Trophoblast cell (in vitro differentiated cells and primary cell): ENCODE results near the gene VWA8.

ENCODE experiments used
- DNase-seq, 2 donors: peaks; one replicate each; pipeline ENCODE4 v3.0.0-alpha.2; 2016
- H2AFZ ChIP-seq: 2 replicates; pipeline ENCODE4 v1.6.1; 2013; ENCODE audit warnings: low read length, moderate library complexity, mild to moderate bottlenecking; ENCODE audit not compliant: insufficient read depth, poor library complexity
- H2AK5ac ChIP-seq: 2 replicates; pipeline ENCODE4 v1.6.1; 2013; ENCODE audit warnings: mild to moderate bottlenecking, low read length
- H2BK120ac ChIP-seq: 2 replicates; pipeline ENCODE4 v1.6.1; 2013; ENCODE audit warnings: low read length, mild to moderate bottlenecking, moderate library complexity; ENCODE audit not compliant: insufficient read depth, poor library complexity
- H2BK12ac ChIP-seq: 2 replicates; pipeline ENCODE4 v1.6.1; 2013; ENCODE audit warnings: mild to moderate bottlenecking, low read length, moderate library complexity
- H2BK5ac ChIP-seq: 2 replicates; pipeline ENCODE4 v1.6.1; 2013; ENCODE audit warnings: low read length, low read depth, moderate library complexity, mild to moderate bottlenecking; ENCODE audit not compliant: poor library complexity
- H3K14ac ChIP-seq: 2 replicates; pipeline ENCODE4 v1.6.1; 2013; ENCODE audit warnings: mild to moderate bottlenecking, low read length
- H3K18ac ChIP-seq: 2 replicates; pipeline ENCODE4 v1.6.1; 2013; ENCODE audit warnings: mild to moderate bottlenecking, low read length
- H3K23ac ChIP-seq: 2 replicates; pipeline ENCODE4 v1.6.1; 2013; ENCODE audit warnings: low read length
- H3K27ac ChIP-seq: 2 replicates; pipeline ENCODE4 v1.5.1; 2013; ENCODE audit warnings: low read depth, mild to moderate bottlenecking, inconsistent platforms, low read length, moderate library complexity
- H3K27me3 ChIP-seq: 2 replicates; pipeline ENCODE4 v1.6.1; 2013; ENCODE audit warnings: inconsistent platforms, mild to moderate bottlenecking, low read length, moderate library complexity; ENCODE audit not compliant: insufficient read depth
- H3K36me3 ChIP-seq, 2 experiments: 1 replicate in 1 of 2; 2 replicates in 1 of 2; pipeline ENCODE4 v1.6.1; 2013; ENCODE audit warnings: low read length in 2 of 2, mild to moderate bottlenecking in 2 of 2, moderate library complexity in 1 of 2; ENCODE audit not compliant: insufficient read depth in 2 of 2, control insufficient read depth in 1 of 2
- H3K4ac ChIP-seq: 2 replicates; pipeline ENCODE4 v1.6.1; 2013; ENCODE audit warnings: low read depth, mild to moderate bottlenecking, low read length, moderate library complexity
- H3K4me1 ChIP-seq, 2 experiments: 1 replicate in 1 of 2; 2 replicates in 1 of 2; pipeline ENCODE4 v1.6.1; 2013; ENCODE audit warnings: low read length in 2 of 2, mild to moderate bottlenecking in 2 of 2, moderate library complexity in 1 of 2; ENCODE audit not compliant: insufficient read depth in 2 of 2, control insufficient read depth in 1 of 2
- H3K4me2 ChIP-seq: 2 replicates; pipeline ENCODE4 v1.6.1; 2013; ENCODE audit warnings: inconsistent platforms, mild to moderate bottlenecking, low read length, moderate library complexity
- H3K4me3 ChIP-seq: 2 replicates; pipeline ENCODE4 v1.5.1; 2013; ENCODE audit warnings: mild to moderate bottlenecking, low read depth, low read length, inconsistent platforms
- H3K79me1 ChIP-seq: one replicate; pipeline ENCODE4 v1.6.1; 2013; ENCODE audit warnings: low read length
- H3K79me2 ChIP-seq: 2 replicates; pipeline ENCODE4 v1.6.1; 2013; ENCODE audit warnings: low read length, mild to moderate bottlenecking; ENCODE audit not compliant: control insufficient read depth, insufficient read depth, poor library complexity
- H3K9ac ChIP-seq: 2 replicates; pipeline ENCODE4 v1.6.1; 2013; ENCODE audit warnings: mild to moderate bottlenecking, low read length
- H3K9me3 ChIP-seq: 2 replicates; pipeline ENCODE4 v1.6.1; 2013; ENCODE audit warnings: low read depth, mild to moderate bottlenecking, control low read depth, inconsistent platforms, low read length; ENCODE audit not compliant: insufficient read depth
- H4K12ac ChIP-seq: 2 replicates; pipeline ENCODE4 v1.6.1; 2013; ENCODE audit warnings: low read depth, mild to moderate bottlenecking, low read length, moderate library complexity
- H4K8ac ChIP-seq: 2 replicates; pipeline ENCODE4 v1.6.1; 2013; ENCODE audit warnings: low read depth, mild to moderate bottlenecking, low read length, moderate library complexity
- H4K91ac ChIP-seq: one replicate; pipeline ENCODE4 v1.6.1; 2013; ENCODE audit warnings: low read depth, mild to moderate bottlenecking, low read length, moderate library complexity
- WGBS: extraction: QIAGEN DNeasy Blood & Tissue Kit; methylation state at CpG from one replicate; pipeline ENCODE4 v1.1.7; 2013; ENCODE audit warnings: missing lambda C conversion rate; ENCODE audit not compliant: insufficient read length, insufficient coverage; ENCODE audit errors: extremely low coverage; 5-methylcytosine and 5-hydroxymethylcytosine counted together

Gene VWA8

DNA sequence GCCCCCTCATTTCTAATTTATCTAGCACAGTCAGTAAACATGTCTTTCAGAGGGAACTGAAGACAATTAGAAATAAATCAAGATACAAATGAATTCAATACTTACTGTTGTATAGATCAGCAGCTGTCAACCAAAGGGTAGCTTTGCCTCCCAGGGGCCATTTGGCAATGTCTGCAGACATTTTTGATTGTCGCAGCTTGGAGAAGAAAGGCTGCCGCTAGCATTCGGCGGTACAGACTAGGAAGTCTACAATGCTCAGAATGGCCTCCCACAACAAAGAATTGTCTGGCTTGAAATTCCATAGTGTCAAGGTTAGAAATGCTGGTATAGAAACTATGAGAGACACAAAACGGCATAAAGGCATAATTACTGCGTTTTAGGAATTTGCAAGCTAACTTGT, 412.0 kb downstream of the VWA8 start:
- no peak overlapping the region for H4K8ac ChIP-seq
- H3K4me1 ChIP-seq = peaks cover 0 to 6% of the 10 kb centered on the region in 2 experiments
- H2BK120ac ChIP-seq = no peak overlapping the region
- no peak overlapping the region for H3K4me3 ChIP-seq
- H2BK5ac ChIP-seq = no peak overlapping the region
- no peak overlapping the region for H3K9ac ChIP-seq
- no peak overlapping the region for H3K4me2 ChIP-seq
- no peaks in the 10 kb centered on the region for H3K79me2 ChIP-seq
- H3K36me3 ChIP-seq = no peaks in the 10 kb centered on the region
- no peak overlapping the region for H4K91ac ChIP-seq
- H2AK5ac ChIP-seq = no peak overlapping the region
- no peaks in the 10 kb centered on the region for H3K27me3 ChIP-seq
- H3K9me3 ChIP-seq = peaks cover 6% of the 10 kb centered on the region
- no peaks in the 10 kb centered on the region for H3K79me1 ChIP-seq
- H3K4ac ChIP-seq = no peak overlapping the region
- no peak overlapping the region for H3K27ac ChIP-seq
- H2BK12ac ChIP-seq = no peak overlapping the region
- H3K14ac ChIP-seq = no peak overlapping the region
- H3K18ac ChIP-seq = no peak overlapping the region
- H3K23ac ChIP-seq = no peak overlapping the region
- DNase-seq = peak; percentile 23 to 61
- no peak overlapping the region for H2AFZ ChIP-seq
- no CpG with 5 or more reads among the region's 6 CpGs for WGBS
- no peak overlapping the region for H4K12ac ChIP-seq

DNA sequence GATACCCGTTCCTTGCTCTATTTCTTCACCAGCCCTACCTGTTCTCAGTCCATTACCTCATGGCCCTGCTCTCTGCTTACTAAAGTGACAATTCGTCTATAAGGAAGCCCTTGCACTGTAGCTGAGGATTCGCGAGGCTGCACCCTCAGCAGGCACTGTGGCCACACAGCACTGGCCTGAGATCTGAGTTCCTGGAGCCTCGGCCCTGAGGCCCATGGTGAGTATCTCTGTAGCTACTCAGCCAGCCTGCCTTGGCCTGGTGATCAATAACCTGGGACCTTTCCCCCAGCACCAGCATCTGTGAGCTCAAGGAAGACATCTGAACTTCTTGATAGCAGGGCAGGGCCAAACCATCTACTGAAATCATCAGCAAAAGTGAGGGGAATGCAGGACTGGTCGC, 412.9 kb downstream of the VWA8 start:
- Histone ChIP-seq H4K91ac (no peak overlapping the region), H3K36me3 (no peaks in the 10 kb centered on the region)

GRCh38 chr13:41547251-41548000, 413.5 kb downstream of the VWA8 start:
- no peak overlapping the region for H3K18ac ChIP-seq
- no peak overlapping the region for H2AFZ ChIP-seq
- no peak overlapping the region for H4K8ac ChIP-seq
- no peak overlapping the region for H3K14ac ChIP-seq
- DNase-seq = no peak
- no CpG with 5 or more reads among the region's 17 CpGs for WGBS
- peaks cover 8% of the 10 kb centered on the region for H3K9me3 ChIP-seq
- H3K36me3 ChIP-seq = no peaks in the 10 kb centered on the region
- no peak overlapping the region for H3K27ac ChIP-seq
- H3K4me2 ChIP-seq = no peak overlapping the region
- H3K4me1 ChIP-seq = peaks cover 0 to 6% of the 10 kb centered on the region in 2 experiments
- H2AK5ac ChIP-seq = no peak overlapping the region
- no peak overlapping the region for H4K91ac ChIP-seq
- no peak overlapping the region for H2BK5ac ChIP-seq
- no peak overlapping the region for H2BK120ac ChIP-seq
- no peaks in the 10 kb centered on the region for H3K27me3 ChIP-seq
- H3K9ac ChIP-seq = no peak overlapping the region
- no peak overlapping the region for H4K12ac ChIP-seq
- no peak overlapping the region for H3K23ac ChIP-seq
- no peaks in the 10 kb centered on the region for H3K79me1 ChIP-seq
- H2BK12ac ChIP-seq = no peak overlapping the region
- no peaks in the 10 kb centered on the region for H3K79me2 ChIP-seq
- no peak overlapping the region for H3K4ac ChIP-seq
- H3K4me3 ChIP-seq = no peak overlapping the region

More for the DNA sequence above, 412.9 kb downstream of the VWA8 start:
- Histone ChIP-seq H3K4me3 (no peak overlapping the region), H3K79me1 (no peaks in the 10 kb centered on the region), H3K4me1 (peaks cover 0 to 6% of the 10 kb centered on the region in 2 experiments), H3K14ac (no peak overlapping the region), H2BK12ac (no peak overlapping the region), H3K9ac (no peak overlapping the region), H4K12ac (no peak overlapping the region), H3K9me3 (peaks cover 8% of the 10 kb centered on the region), H3K79me2 (no peaks in the 10 kb centered on the region), H2BK120ac (no peak overlapping the region), H3K27me3 (no peaks in the 10 kb centered on the region), H3K18ac (no peak overlapping the region), H3K4me2 (no peak overlapping the region), H2BK5ac (no peak overlapping the region), H4K8ac (no peak overlapping the region), H2AK5ac (no peak overlapping the region), H3K27ac (no peak overlapping the region), H3K23ac (no peak overlapping the region), H2AFZ (no peak overlapping the region), H3K4ac (no peak overlapping the region)
- no peak for DNase-seq
- WGBS = no CpG with 5 or more reads among the region's 6 CpGs

DNA sequence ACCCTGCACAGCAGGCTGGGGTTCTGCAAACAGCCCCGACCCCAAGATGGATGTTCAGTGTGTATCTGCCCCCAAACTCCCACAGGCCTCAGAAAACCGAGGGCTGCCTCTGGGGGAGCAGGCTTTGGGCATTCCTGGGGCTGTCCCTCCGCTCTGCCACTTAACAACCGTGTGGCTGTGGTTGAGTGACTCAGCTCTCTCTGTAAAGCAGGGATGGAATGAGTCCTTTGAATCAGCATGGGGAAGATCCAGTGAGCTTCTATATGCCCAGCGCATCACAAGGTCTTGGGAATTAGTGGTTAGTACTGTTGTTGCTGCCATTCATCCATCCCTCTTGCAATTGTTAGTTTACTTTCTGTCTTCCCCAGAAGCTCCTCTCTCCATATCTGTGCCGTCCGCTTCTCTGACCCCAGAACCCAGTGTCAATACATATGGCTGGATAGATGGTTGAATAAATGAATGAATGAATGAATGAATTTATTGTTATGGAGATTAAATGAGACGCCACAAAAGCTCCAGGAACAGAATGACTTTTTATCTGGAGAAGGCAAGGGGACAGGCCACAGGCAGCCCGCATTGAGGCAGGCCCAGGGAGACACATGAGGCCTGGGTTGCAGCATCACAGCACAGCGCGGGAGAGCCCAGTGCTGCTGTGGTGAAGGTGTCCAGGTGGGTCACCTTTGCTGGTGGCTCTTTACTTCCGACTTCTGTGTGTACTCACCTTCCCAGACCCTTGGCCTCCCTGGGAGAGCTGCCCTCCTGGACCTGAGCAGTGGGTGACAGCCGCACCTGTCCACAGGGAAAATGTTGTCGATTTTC, 414.3 kb downstream of the VWA8 start:
- H4K12ac ChIP-seq = no peak overlapping the region
- WGBS = no CpG with 5 or more reads among the region's 14 CpGs
- no peak overlapping the region for H2AFZ ChIP-seq
- peaks cover 11% of the 10 kb centered on the region for H3K9me3 ChIP-seq
- H4K91ac ChIP-seq = no peak overlapping the region
- no peak overlapping the region for H3K4me2 ChIP-seq
- no peak for DNase-seq
- no peak overlapping the region for H3K23ac ChIP-seq
- no peak overlapping the region for H2AK5ac ChIP-seq
- H3K36me3 ChIP-seq = no peaks in the 10 kb centered on the region
- no peak overlapping the region for H3K9ac ChIP-seq
- no peak overlapping the region for H3K18ac ChIP-seq
- no peak overlapping the region for H3K4me3 ChIP-seq
- no peak overlapping the region for H2BK120ac ChIP-seq
- no peaks in the 10 kb centered on the region for H3K79me2 ChIP-seq
- no peaks in the 10 kb centered on the region for H3K27me3 ChIP-seq
- H2BK5ac ChIP-seq = no peak overlapping the region
- H3K4me1 ChIP-seq = peaks cover 0 to 6% of the 10 kb centered on the region in 2 experiments
- peak overlapping the region; percentile 11 for H2BK12ac ChIP-seq
- no peak overlapping the region for H3K4ac ChIP-seq
- H3K79me1 ChIP-seq = no peaks in the 10 kb centered on the region
- H3K14ac ChIP-seq = no peak overlapping the region
- no peak overlapping the region for H3K27ac ChIP-seq
- no peak overlapping the region for H4K8ac ChIP-seq
